ENCODE data around the gene KRT84.
"Not testable (repeated sequence)": the region's sequence is repeated elsewhere in the genome, so short reads cannot be mapped to it uniquely, and the experiment has no call there.

Gene KRT84

GRCh38 chr12:52360106-52360662 lies 25.3 kb downstream of the KRT84 start:
- no peak for DNase-seq

GRCh38 chr12:52359621-52360061 lies 25.8 kb downstream of the KRT84 start:
- DNase-seq, result no peak

GRCh38 chr12:52358575-52359350 lies 26.7 kb downstream of the KRT84 start:
- DNase-seq, result no peak

- DNase-seq, result no peak
Observed at GRCh38 chr12:52356762-52357580, 28.5 kb downstream of the KRT84 start.

- no peak for DNase-seq
Observed at GRCh38 chr12:52356031-52356761, 29.3 kb downstream of the KRT84 start.

- no peak for DNase-seq
Observed at GRCh38 chr12:52355176-52355575, 30.3 kb downstream of the KRT84 start.

- no peak for DNase-seq
Observed at GRCh38 chr12:52354200-52354599, 31.3 kb downstream of the KRT84 start.

GRCh38 chr12:52353766-52354165 lies 31.7 kb downstream of the KRT84 start:
- DNase-seq, result no peak

- no peak for DNase-seq
Observed at GRCh38 chr12:52352951-52353350, 32.5 kb downstream of the KRT84 start.

- peak in 2 of 4 experiments; percentile 12 to 15 for DNase-seq
Observed at GRCh38 chr12:52351196-52352059, 34.0 kb downstream of the KRT84 start.

GRCh38 chr12:52350786-52351185 lies 34.7 kb downstream of the KRT84 start:
- DNase-seq, result no peak

- DNase-seq, result no peak
Observed at GRCh38 chr12:52350021-52350620, 35.3 kb downstream of the KRT84 start.

- no peak for DNase-seq
Observed at GRCh38 chr12:52349196-52349595, 36.3 kb downstream of the KRT84 start.

- no peak for DNase-seq
Observed at GRCh38 chr12:52347551-52348510, 37.6 kb downstream of the KRT84 start.

- DNase-seq, result no peak
Observed at GRCh38 chr12:52347016-52347415, 38.4 kb downstream of the KRT84 start.

- no peak for DNase-seq
Observed at GRCh38 chr12:52346593-52346992, 38.9 kb downstream of the KRT84 start.

- DNase-seq, result not testable (repeated sequence)
Observed at GRCh38 chr12:52345041-52345440, 40.4 kb downstream of the KRT84 start.

GRCh38 chr12:52344111-52344510 lies 41.3 kb downstream of the KRT84 start:
- DNase-seq, result no peak

- no peak for DNase-seq
Observed at GRCh38 chr12:52343550-52343949, 41.9 kb downstream of the KRT84 start.

GRCh38 chr12:52342781-52343490 lies 42.5 kb downstream of the KRT84 start:
- no peak for DNase-seq

All from activated CD4-positive, CD25-positive, alpha-beta regulatory T cell (primary cell).